HG02852 (cell line): ENCODE results near the gene KRT82.
"Not testable (repeated sequence)": the region's sequence is repeated elsewhere in the genome, so short reads cannot be mapped to it uniquely, and the experiment has no call there.

ENCODE experiments used
- ATAC-seq: cut with Tn5 transposase; IDR thresholded peaks from one replicate; pipeline ENCODE4 v1.9.1; 2021; ENCODE audit warnings: mild to moderate bottlenecking, moderate library complexity; ENCODE audit not compliant: unreplicated experiment

KRT82 gene

DNA sequence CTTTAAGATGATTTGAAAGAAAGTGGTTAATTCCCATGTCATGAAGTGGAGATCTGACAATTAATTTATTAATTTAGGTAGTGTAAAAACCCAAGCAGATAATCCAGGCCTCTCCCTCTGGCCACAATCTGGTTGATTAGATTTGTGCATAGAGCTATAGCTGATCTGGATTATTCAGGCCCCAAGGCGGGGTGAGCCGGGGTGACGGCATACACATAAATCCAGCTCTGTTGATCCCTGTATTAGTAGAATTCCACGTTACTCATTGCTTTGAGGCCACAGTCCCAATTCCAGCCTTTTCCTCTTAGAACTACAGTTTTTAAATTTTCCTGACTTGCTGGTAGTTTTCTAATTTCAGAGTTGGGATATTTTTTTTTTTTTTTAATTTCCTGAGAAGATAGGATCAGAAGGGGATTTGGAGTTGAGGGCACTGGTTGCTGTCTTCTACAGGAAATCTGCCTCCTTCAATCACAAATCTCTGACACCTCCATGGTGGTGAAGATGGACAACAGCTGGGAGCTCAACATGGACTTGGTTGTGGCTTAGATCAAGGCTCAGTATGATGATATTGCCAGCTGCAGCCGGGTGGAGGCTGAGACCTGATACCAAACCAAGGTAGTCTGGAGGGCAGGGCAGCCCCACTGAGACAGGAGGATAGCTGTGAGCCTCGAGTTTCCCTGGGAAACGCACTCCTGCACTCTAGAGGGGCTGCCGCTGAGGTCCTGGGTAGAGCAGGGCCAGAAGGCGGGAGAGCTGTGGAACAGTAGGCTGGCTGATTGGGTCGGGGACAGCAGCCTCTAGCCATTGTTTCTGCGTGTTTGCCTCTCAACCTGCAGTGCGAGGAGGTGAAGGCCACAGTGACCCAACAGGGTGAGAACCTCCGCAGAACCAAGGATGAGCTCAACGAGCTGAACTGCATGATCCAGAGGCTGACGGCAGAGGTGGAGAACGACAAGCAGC lies 58.3 kb downstream of the KRT82 start:
- ATAC-seq: no peak

DNA sequence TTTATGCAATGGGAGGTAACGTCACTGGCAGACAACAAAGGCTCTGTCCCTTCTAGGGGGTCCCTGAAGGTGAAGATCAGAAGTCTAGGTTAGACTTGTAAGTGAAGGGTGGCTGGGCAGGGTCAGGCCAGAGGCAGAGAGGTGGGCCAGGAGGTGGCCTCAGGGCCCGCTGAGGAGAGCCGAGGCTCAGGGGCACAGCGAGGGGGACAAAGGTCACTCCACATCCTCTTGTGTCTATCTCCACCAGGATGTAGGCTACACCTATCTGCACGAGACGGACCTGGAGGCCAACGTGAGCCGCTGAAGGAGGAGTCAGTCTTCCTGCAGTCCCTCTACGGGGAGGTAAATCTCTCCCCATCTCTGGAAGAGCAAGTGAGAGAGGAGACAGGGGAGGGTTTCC lies 59.1 kb downstream of the KRT82 start:
- no peak for ATAC-seq

DNA sequence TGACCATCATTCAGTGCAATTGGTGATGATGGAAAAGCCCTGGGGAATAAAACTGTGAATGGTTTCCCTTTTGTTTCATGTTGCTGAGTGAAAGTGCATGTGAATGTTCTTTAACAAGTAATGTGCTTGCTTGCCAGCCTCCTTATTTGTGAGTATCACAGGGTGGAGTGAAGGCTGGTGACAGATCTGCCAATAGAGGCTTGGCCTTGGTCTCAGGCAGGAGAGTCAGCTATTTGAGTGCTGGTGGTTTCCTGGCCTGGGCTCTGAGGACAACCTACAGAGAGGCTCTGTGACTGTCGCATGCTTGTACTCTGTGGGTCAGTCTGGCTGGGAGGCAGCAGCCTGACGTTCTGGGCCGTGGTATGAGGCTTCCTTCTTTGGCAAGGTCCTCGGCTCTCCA lies 59.5 kb downstream of the KRT82 start:
- no peak for ATAC-seq

DNA sequence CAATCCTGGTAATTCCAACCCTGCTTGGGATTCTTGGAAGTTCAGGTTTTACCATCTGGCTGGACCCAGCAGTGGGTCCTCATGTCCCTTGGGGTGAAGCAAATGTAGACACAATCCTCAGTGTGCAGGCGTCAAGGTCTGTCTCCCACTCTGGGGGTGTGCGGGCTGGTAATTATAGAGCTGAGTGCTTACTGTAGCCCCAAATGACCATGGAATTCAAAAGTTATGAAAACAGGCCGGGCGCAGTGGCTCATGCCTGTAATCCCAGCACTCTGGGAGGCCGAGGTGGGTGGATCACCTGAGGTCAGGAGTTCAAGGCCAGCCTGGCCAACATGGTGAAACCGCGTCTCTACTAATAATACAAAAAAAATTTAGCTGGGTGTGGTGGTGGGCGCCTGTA lies 61.1 kb downstream of the KRT82 start:
- ATAC-seq: not testable (repeated sequence)

DNA sequence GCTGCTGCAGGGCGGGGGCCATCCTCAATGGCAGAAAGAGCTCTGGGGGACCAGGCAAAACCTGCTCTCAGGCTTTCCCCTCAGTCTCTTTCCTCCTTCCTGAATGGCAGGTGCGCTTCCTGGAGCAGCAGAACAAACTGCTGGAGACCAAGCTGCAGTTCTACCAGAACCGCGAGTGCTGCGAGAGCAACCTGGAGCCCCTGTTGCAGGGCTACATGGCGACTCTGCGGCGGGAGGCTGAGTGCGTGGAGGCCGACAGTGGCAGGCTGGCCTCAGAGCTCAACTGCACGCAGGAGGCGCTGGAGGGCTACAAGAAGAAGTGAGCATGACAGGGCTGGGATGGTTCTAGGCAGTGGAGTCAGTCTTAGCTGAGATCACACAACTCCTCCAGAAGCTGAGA lies 62.0 kb downstream of the KRT82 start:
- ATAC-seq: no peak
